Measurements from ENCODE around the gene AQP12A.

The AQP12A gene

GRCh38 chr2:240736281-240737250, 44.9 kb downstream of the AQP12A start:
- no peak for DNase-seq (ENCODE audit: extremely low read depth, low read depth)
- no peak for TF ChIP-seq CTCF (IDR thresholded peaks at IDR 0.05; ENCODE audit: low read depth, low read length)

- DNase-seq (ENCODE audit: extremely low read depth, low read depth) = no peak
- no peak for TF ChIP-seq CTCF (IDR thresholded peaks at IDR 0.05; ENCODE audit: low read depth, low read length)
Observed at GRCh38 chr2:240737512-240737911, 45.8 kb downstream of the AQP12A start.

- TF ChIP-seq CTCF (IDR thresholded peaks at IDR 0.05; ENCODE audit: low read depth, low read length) = no peak
- DNase-seq (ENCODE audit: extremely low read depth, low read depth) = no peak
Observed at GRCh38 chr2:240737958-240738357, 46.3 kb downstream of the AQP12A start.

GRCh38 chr2:240739797-240740196, 48.1 kb downstream of the AQP12A start:
- DNase-seq (ENCODE audit: extremely low read depth, low read depth) = no peak
- no peak for TF ChIP-seq CTCF (IDR thresholded peaks at IDR 0.05; ENCODE audit: low read depth, low read length)

GRCh38 chr2:240741091-240741490, 49.4 kb downstream of the AQP12A start:
- DNase-seq (ENCODE audit: extremely low read depth, low read depth) = no peak
- TF ChIP-seq CTCF (IDR thresholded peaks at IDR 0.05; ENCODE audit: low read depth, low read length) = no peak

- no peak for TF ChIP-seq CTCF (IDR thresholded peaks at IDR 0.05; ENCODE audit: low read depth, low read length)
- DNase-seq (ENCODE audit: extremely low read depth, low read depth) = no peak
Observed at GRCh38 chr2:240742602-240743095, 51.0 kb downstream of the AQP12A start.

- no peak for TF ChIP-seq CTCF (IDR thresholded peaks at IDR 0.05; ENCODE audit: low read depth, low read length)
- no peak for DNase-seq (ENCODE audit: extremely low read depth, low read depth)
Observed at GRCh38 chr2:240745456-240745855, 53.8 kb downstream of the AQP12A start.

Data from AG09319 (cell line).